LNCAP (cell line): ENCODE data around the gene FAM13A.

Experiments used
- CTCF ChIP-seq: fragments of 450-650 bp; IDR thresholded peaks from 2 replicates; pipeline ENCODE4 v1.5.1; 2017; ENCODE audit warnings: mild to moderate bottlenecking

FAM13A gene

GRCh38 chr4:89036535-89036934 is 20.4 kb downstream of the FAM13A start:
- no peak for TF ChIP-seq CTCF

DNA sequence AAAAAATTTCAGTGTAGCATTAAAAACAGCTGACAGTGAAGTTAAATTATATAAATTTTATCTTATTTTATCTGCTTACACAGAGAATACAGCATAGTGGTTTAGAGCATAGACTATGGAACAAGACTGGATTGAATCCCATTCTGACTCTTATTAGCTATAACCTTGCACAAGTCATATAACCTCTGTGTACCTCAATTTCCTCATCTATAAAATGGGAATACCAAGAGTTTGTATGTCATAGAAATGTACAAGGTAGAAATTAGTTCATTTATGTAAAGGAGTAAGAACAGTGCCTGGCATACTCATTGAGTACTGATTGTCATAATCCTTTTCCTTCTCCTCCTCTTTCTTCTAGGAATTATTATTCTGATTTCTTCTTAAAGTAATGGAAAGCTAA is 25.7 kb downstream of the FAM13A start:
- no peak for TF ChIP-seq CTCF

DNA sequence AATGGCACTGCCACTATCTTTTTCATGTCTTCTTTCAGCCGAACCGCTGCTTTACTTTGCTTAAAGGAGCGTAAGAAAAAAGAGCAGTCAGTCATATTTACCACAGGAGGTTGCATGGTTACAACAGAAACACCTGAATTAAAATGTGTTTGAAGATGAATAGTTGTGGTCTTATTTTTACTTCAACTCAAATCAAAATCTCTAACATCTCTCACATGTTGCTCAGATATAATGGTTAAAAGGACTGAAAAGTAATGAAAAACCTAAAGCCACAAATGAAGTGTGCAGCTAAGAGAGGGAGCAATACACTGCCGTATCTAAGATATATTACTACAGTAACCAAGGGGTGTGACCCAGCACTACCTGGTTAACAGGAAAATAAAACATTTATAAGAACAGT is 27.4 kb downstream of the FAM13A start:
- TF ChIP-seq CTCF = no peak

DNA sequence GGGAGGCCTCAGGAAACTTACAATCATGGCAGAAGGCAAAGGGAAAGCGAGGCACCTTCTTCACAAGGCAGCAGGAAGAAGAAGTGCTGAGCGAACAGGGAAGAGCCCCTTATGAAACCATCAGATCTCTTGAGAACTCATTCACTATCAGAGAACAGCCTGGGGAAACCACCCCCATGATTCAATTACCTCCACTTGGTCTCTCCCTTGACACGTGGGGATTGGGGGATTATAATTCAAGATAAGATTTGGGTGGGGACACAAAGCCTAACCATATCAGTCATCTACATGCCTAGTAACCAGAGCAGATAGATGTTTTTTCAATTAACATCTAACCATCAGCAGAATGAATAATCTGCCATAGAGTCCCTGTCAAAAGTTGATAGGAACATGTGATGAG is 30.4 kb downstream of the FAM13A start:
- TF ChIP-seq CTCF = no peak

DNA sequence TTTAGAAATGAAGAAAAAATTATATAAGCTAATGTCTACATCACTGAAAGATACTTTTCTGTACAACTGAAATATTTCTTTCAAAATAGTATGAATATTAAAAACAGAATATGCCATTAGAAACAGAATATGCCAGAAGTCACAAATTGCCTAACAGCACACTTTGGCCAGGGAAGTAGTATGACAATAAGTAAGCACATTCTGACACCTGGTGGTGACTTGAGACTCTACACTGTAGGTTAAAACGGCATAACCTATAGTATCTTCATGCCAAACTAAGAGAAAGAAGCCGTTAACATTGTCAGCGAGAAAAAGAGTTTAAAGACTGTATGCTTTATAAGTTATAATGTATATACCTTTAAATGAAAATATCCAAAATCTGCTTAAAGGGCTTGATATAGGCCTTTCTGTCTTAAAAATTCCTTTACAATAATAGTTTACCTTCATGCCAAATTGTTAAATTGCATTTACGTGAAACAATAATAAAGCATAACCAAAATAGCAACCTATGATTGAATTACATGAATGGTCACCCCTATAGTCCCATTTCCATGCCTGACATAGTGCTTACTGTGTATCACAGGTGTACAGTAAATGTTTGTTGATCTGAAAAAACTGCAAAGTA is 32.8 kb downstream of the FAM13A start:
- peak; percentile 76 for TF ChIP-seq CTCF

DNA sequence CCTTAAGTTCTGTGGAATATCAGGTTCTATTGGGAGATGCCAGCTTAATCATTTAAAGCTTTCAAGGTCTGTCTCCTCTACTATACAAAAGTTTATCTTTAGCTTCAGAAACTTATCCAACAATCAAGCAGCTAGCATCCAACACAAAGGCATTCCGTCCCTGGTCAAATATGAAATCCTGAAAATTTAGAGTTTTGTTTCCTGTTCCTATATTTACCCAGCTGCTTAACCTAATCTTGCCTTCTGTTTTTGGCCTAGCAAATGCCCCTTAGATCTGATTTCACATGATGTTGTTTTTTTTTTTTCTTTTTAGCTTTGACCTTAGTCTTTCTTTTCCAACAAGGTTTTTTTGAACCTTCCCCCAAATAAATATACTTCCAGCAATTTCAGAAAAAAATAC is 33.8 kb downstream of the FAM13A start:
- no peak for TF ChIP-seq CTCF

- no peak for TF ChIP-seq CTCF
Measured at GRCh38 chr4:89022426-89023128, 34.4 kb downstream of the FAM13A start.
